Midbrain (tissue), 1 donor: ENCODE results near the gene HOXB1.

Experiments
- DNase-seq: peaks from one replicate; lab custom pipeline; 2025; lab: John Stamatoyannopoulos, UW

HOXB1 gene

DNA sequence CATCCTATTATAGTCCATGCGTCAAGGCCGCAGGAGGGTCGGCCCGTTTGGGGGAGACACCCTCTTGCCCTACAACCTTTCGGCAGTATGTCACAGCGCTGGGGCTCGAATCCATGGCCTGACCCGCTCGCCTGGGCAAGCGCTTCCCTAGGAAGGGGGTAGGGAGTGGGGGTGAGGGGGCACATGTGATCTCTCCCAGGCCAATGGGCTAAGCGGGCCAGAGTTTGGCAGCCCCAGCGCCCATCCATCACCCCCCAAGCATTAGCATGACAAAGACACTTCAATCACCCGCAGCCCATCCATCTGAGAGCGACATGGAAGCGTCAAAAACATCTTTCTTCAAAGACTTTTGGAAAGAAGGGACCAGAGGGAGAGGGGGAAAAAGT is at the start of gene HOXB1:
HOXB1 (minus strand) TSS at position 125 of the 386 bp plus-strand sequence; CDS start at position 18, 107 bp downstream.
- no peak for DNase-seq

DNA sequence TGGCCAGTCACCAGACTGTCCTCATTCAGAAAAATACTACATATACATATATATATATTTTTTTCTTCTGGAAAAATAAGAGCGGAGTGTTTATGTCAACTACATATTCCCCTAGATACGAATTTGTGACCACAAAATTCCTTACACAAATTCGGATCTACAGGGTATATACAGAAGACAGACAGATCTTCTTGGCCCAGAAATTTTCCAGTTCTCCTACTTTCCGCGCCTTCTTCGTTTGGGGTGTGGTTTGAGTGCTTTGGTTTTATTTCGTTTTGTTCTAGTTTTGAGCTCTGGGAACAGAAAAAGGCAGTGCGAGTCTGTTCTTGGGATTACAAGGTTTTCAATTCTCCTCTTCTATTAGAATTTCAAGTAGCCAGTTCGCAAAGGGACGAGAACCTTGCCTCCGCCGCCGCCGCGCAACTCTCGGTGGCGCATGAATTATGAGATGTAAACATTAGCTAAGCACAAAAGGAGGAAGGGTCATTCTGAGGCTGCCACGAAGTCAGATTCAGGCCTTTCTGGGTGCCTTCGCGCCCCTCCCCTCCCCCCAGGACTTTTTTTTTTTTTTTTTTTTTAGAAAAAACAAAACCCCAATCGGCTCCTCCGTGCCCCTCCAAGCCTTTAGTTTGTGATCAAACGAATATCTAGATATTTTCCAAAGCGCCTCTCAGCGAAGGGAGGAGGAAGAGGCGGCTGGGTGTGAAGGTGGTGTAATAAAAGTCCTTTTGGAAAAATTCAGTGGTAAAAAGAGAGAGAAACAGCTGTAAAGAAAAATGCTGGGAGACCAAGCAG is 49.1 kb upstream of the HOXB1 start:
- DNase-seq, result no peak

DNA sequence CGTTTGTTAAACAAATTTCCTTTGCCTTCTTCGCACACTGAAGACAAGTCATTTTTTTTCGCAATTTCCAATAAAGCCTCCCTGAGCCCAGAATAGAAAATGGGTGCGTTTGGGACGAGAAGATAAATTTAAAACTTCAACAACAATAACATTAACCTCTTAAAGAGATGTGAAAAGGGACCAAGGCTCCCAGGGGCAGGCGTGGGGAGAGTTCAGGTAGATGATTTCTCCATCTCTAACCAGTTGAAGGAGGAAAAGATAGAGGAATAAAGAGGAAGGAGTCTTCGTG is 48.6 kb upstream of the HOXB1 start:
- no peak for DNase-seq

DNA sequence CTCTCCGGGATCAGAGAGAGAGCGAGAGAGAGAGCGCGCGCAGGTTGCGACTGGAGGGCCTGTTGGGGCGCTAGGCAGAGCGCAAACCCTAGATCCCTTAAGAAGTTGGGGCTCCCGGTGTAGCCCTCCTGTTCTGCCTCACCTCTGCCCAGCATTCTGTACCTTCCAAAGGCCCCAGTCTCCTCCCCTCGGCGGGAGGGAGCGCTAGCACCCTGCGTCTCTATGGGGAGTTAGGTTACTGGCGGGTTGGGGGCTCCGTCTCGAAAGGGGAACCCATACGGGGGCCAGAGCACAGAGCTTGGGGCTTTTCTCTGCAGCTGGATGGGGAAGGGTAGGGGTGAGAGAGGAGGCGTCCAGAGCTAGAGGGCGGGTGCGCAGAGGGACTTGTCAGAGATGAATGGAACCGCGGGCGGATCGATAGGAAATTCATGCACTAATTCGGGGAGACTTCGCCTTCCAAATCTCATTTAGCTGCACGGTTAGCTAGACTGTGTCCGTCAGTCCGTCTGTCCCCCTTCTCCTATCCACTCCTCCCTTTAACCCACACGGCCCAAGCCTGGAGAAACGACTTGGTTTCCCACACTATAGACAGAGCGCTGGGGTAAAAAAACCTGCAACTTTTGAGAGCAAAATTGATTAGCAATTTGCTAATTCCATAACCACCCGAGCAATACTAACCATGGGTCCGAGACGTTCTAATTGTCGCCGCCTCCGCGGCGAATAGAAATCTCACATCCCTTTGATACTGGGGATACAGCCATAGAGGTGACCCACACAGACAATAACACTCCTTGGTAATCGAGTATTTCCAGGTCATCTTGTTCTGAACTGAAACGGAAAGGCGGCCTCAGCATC is 48.0 kb upstream of the HOXB1 start:
- DNase-seq, result no peak

DNA sequence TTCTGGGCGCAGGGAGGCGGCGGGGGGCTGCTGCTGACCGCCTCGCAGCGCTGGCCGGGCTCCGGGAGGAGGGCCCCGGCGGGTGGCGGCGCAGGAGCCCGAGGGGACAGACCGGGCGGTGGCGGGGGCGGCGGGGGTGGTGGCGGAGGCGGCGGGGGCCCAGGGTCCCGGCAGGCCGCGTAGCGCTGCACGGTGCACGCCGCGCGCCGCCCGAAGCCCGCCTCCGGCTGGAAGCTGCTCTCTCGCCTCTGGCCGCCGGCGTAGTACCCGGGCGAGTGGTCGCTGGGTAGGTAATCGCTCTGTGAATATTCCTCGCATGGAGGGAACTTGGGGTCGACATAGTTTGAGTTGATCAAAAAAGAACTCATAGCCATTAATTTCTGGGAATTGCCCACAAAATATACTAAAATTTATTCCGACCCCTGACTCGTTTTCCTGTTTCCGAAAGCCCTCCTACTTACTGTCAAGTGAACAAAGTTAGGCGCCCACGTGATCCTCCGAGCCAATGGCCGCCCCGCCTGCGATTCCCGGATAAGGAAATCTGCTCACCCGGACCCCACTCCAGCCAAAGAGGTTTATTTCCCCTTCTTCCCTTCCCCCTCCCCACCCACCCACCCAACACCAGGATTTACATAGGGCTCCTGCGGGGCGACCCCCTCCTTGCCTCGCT is 47.3 kb upstream of the HOXB1 start, which contains the start of gene HOXB4:
HOXB4 (minus strand) TSS at position 405 of the 670 bp plus-strand sequence; CDS start at position 374, 31 bp downstream.
- DNase-seq, result no peak

DNA sequence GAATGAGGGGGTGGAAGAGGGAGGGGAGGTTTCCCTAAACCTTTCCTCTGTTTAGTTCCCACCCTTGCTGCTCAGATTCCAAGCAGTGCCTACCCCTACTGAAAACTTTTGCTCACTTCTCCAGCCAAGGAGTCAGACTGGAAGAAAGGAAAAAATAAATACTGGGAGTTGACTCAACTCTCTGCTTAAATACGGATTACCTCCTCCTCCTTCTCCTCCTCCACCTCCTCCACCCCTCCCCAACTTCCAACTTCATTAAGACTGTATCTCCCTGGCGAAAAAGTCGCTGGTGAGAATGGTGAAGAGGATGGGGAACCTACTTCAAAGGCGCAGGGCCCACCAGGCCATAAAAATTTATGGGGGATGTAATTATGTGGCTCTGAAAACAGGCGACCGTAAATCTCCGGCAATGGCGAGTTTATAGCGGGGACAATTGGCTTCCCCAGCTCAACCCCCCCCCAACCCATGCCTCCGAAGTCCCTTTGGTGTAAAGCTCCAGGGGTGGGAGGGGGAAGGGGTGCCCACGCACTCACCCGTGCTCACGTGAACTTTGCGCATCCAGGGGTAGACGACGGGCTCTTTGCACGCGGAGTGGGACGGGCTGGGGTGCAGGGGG is 46.6 kb upstream of the HOXB1 start:
- DNase-seq, result no peak

DNA sequence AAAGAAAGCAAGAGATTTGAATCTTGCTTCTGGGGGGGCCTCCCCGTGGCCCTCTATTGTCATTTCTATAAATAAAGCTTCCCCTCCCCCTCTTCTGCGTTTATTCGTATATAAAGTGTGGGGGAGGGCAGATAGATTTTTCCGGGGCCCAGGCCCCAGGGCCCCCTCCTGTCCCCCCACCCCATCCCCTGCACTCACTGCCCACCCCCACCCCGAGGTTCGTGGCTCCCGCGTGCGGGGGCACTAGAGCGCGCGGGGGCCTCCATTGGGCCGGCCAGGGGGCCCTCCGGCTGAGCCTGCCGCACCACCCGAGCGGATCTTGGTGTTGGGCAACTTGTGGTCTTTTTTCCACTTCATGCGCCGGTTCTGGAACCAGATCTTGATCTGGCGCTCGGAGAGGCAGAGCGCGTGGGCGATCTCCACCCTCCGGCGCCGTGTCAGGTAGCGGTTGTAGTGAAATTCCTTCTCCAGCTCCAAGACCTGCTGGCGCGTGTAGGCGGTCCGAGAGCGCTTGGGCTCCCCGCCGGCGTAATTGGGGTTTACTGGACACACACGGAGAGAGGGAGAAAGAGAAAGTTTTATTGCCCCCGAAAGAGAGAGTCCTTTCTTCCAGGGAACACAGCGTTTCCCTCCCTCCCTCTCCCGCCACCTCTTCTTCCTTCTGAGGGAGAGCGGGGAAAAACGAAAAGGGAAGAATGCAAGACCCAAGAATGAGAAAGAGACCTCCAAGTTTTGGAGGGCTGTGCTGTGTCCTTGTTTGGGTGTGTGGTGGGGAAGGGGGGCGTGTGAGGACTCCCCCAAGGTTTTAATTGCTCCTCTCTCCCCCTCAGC is 45.9 kb upstream of the HOXB1 start:
- DNase-seq, result no peak

DNA sequence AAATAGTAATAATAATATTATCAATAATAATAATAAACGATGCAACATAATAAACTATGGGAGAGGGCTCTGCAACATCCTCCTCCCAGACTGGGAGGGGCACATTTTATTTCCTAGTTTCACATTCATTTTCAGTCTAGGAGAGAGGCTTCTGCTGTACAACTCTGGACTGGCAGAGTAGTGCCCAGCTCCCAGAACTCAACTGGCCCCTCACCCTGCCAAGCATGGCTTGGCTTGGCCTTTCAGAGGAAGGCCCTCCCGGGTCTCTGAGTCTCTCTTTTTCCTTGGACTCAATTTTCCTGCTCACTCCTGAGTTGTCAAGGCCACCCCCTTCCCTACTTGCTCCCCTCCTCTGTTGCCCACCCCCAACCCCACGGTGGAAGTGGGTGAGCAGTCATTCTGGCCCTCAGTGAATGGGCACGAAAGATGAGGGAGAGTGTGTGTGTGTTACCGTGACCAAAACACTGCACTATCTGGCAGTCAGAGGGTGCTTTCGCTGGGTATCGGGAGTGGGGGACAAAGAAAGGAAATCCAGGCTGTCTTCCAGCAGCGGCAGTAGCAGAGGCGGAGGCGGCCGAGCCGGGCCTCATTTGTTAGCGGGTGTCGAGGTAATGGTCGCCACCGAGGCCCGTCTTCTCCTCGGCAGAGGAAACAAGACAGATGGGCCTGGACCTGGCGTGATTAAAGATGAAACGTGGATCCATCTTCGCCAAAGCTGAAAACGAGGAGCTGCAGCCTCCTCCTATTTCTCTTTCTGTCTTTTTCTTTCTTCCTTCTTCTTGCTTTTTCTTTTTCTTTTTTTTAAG is 45.1 kb upstream of the HOXB1 start:
- DNase-seq, result no peak

DNA sequence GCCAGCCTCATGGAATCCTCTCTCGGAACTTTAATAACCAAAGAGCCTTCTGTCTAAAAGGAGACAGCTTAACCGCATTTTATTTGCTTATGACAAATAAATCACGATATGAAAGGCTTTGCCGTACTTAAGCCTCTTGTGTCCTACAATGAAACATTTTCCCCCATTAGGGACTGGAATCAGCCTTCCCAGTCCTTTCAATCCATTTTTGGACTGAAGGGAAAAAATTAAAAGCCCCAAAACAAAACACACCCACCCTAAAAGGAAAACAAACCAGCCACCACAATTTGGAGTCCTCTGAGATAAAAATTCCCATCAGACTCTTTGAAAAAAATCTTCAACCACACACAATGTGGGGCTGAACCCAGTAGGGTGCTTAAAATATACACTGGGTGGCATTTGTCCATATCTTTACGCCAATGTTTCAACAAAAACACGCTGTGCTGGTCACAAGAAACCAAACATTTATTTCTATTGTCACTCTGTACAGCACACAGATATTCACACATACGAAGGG is 44.3 kb upstream of the HOXB1 start:
- no peak for DNase-seq

DNA sequence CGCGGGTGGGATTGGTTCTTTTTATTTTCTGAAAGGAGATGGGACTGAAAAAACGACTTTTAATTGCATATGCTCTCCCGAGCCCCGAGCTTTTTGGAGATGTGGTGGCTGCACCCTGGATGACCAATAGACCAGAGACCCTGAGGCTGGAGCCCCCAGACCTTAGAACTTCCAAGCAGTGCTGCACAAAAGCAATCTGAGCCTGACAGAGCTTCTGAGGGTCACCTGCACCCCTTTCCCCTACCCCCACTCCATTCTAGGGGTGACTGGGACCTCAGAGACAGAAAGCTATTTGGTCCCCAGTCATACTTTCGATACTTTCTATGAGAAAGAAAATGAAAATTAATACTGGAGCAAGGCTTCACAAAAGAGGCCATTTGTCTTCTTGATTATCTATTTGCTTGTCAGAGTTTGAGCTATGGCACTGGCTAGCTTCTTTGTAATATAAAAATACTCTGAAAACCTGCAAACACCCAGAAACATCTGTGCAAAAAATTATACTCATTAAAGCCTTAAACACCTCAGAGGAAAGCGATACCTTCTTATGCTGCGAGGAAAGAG is 43.8 kb upstream of the HOXB1 start:
- DNase-seq, result no peak

DNA sequence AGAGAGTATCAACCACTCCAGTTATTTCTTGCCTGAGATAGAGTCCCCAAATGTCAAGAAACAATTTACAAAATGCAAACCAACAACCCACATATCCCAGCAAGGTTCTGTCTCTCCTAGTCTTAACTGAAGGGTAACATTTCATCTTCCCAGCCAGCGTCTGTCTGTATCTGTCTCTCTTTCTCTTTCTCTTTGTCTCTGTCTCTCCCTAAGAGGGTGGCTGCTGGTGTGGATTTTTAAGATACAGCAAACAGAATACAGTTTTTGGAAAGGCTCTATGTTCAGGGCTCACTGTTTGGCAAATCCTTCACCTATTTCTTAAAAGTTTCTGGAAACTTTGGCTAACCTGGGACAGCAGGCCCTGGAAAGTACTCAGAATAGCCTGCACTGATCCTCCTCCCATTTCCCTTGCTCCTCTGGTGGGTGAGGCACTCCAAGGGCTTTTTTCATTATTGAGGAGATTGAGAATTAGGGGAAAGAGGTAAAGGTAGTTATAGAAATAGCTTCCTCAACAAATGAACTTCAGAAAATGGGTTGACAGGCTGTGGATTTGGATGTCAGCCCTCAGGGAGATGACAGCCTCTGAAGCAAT is 41.1 kb upstream of the HOXB1 start:
- DNase-seq, result no peak

DNA sequence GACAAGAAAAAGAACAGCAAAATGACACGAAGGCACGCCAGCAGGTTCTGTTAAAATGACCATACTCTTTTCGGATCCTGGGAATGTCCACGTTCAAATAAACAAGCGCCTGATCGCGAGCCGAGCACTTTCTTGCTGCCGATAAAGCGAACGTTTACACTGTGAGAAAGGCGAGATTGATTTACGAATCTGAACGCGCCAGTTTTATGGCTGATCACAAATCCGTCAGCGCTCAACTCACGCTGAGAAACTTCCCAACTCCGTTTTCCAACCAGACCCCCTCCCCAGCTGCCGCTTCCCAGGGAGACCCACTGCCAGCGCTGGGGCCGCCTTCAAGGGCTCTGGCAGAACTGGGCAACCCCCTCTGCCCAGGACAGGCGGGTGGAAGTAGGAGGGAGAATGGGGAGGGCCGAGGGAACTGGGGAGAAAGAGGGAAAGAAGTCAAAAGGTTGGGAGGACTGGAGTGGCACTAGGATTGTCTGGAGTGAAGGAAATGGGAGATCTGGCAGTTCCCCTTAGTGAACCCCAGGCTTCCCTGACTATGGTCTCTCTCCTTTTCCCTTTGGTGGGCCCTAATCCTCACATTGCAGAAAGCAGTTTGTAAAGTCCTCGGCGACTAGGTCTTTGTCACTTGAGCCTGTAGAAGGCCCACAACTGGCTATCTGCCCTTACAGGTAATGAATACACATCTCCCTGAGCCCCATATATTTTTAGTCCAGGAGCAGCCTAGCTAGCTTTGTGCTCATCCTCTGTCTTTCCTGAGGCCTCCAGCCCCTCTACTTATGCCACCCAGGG is 40.4 kb upstream of the HOXB1 start:
- no peak for DNase-seq

DNA sequence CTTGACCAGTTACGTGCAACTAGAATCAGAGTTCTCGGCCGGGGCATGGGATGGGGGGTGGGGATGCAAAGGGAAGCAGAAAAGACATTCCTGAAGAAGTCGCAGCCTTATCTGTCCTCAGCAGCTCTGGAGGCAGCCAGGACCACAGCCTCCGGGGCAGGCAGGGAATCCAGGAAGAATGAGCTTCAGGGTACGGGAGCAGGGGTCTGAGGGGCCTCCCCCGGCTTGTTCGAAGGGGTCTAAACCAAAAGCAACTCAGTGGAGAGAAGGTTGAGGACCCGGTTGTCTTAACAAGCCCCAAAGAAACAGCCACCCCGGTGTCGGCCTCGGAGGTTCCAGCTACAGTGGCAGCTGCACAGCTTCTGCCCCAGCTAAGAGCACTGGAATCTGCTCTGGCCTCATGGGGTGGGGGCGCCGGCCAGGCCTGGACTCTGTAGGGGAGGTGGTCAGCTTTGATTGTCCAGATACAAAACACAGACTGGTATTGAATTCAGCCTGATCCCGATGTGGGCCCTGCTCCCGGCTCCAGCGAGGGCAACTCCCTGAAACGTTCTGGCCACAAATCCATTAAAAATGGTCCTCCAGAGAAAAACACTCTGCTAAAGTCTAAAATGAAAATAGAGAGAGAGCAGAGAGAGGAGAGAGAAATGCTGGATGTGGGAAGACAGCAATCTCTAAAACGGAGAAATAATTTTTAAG is 39.7 kb upstream of the HOXB1 start:
- DNase-seq, result no peak

DNA sequence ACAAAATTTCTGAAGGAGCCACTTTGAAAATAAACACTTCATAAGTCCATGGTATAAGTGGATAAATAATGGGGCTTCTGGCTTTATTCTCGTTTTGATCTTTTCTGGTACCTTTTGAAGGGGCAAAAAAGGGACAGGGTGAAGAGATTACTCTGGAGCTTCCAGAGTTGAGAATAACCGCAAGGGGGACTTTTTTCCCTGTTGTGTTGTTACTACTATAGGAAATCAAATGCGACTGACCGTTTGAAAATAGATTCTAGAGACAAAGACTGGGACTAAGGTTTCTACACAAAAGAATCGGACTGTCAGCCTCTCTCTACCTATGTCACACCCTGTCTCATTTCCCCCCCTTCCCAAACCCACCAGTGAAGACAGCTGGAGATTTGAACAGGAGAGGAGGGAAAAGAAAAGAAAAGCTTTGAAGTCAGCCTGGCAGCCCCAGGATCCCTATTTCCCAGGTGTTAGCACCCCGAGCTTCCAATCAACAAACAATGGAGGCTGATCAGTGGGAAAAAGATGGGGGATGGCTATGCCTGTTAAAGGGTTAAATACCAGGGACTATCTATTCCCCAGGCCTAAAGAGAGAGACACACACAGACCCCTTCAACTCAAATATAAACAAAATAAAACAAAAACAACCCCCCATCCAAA is 39.0 kb upstream of the HOXB1 start:
- no peak for DNase-seq

DNA sequence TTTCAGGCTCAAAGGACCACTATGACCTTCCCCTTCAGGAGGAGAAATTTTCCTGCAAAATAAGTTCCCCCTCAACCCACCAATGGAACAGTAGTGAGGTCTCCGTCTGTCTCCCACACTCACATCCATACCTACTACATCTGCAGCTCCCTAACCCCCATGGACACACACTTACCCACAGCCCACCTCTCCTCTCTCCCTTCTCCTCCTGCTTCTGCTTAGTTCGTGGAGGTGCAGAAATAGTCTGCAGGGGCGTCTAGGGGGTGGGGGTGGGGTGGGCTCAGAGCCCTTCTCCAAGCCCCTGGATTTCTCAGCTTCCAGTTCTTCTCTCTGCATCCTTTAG is 38.4 kb upstream of the HOXB1 start:
- DNase-seq, result no peak

DNA sequence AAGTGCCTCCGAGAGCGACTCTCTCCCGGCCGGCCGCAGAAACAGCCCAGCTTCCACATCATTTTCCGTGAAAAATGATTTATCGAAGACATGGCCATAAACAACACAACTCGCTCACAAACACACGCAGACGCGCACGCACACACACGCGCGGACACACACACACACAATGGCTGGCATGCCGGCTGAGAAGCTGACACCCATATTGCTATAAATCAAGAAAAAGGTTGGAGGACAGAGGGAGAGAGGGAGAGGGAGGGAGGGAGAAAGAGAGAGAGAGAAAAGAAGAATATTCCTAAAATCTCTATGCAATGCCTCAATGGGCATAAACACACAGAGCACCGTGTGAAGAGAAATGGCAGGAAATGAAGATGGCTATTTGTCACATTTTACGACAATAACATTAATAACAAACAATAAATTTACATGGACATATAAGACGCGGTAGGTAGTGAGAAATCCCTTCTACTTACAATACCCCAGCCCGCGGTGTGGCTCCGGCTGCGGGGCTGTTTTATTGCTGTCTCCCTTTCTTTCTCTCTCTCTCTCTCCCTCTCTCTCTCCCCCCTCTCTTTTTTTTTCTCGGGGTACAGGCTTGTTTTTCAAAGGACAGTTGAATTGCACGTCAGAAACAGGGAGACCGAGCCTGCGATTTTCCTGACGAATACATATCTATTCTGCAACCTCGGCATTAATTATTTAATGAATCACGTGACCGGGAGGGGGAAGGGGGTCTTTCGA is 37.9 kb upstream of the HOXB1 start:
- DNase-seq, result no peak
